ENCODE data around the gene EPS15. TPM values are rescaled to one million over a fixed set of nuclear protein-coding genes. Genes with fewer than 3 reads are reported as not detected.

EPS15 gene
- total and polyA plus RNA-seq, 2 of the 8 experiments (the other 6 are each of a cell fraction or from before 2014, with no cell fraction given) = 15.9 to 57.2 TPM

GRCh38 chr1:51537568-51537967 lies 18.5 kb upstream of the EPS15 start:
- H2BK15ac ChIP-seq (ENCODE audit: low read length) = no peak overlapping the region
- no peaks in the 10 kb centered on the region for H3K23me2 ChIP-seq (ENCODE audit: low read depth, low read length)
- no peak overlapping the region for H3K9ac ChIP-seq (replicated peaks in 1 of 4; ENCODE audit: extremely low read depth in 1 of 4, low read depth in 3 of 4, low read length in 3 of 4)
- no peak overlapping the region for H3K14ac ChIP-seq (ENCODE audit: insufficient read length)
- H3K27me3 ChIP-seq (replicated peaks in 1 of 4; ENCODE audit: control insufficient read depth in 3 of 4, extremely low read depth in 1 of 4, insufficient read depth in 3 of 4, low read length in 3 of 4) = no peaks in the 10 kb centered on the region
- no peak overlapping the region for H2BK12ac ChIP-seq (ENCODE audit: low read depth, low read length)
- CTCF ChIA-PET (ENCODE audit: partially characterized antibody) = interaction anchor here (3.9 kb wide), 1 partner anchor 11 kb away, joined by 13 read pairs; no protein-coding TSS in a partner anchor
- H3K9me3 ChIP-seq (ENCODE audit: insufficient read depth in 2 of 2, low read depth in 1 of 2, low read length in 1 of 2) = peaks cover 0 to 2% of the 10 kb centered on the region in 2 experiments; a peak in 1 of 4 replicates
- H3K56ac ChIP-seq (replicated peaks; ENCODE audit: insufficient read length, low read depth, low read length) = no peak overlapping the region
- no peak overlapping the region for H4K8ac ChIP-seq (ENCODE audit: extremely low read depth, insufficient read depth, low read length)
- no peak overlapping the region for H4K5ac ChIP-seq (ENCODE audit: insufficient read length, low read depth, low read length)
- no peak overlapping the region for H3K4ac ChIP-seq (replicated peaks; ENCODE audit: insufficient read length, low read depth, low read length)
- no peak overlapping the region for H2BK20ac ChIP-seq (ENCODE audit: low read length)
- no peak overlapping the region for H3K18ac ChIP-seq (ENCODE audit: extremely low read depth, low read length)
- POLR2A ChIA-PET (ENCODE audit: partially characterized antibody) = no interaction called here
- H3K4me1 ChIP-seq (replicated peaks in 1 of 4; ENCODE audit: control insufficient read depth in 3 of 4, insufficient read depth in 4 of 4, low read length in 3 of 4) = no peaks in the 10 kb centered on the region
- H3K36me3 ChIP-seq (ENCODE audit: control insufficient read depth in 2 of 4, insufficient read depth in 4 of 4, low read length in 3 of 4) = no peaks in the 10 kb centered on the region
- DNase-seq (ENCODE audit: low read depth in 1 of 2, low spot score in 2 of 2) = no peak
- H2BK5ac ChIP-seq (ENCODE audit: low read depth, low read length) = no peak overlapping the region
- no peak overlapping the region for H3K4me3 ChIP-seq (ENCODE audit: extremely low read depth in 1 of 4, insufficient read depth in 2 of 4, low read depth in 3 of 4, low read length in 4 of 4)
- H3K79me1 ChIP-seq (ENCODE audit: low read depth, low read length) = no peaks in the 10 kb centered on the region
- no peak overlapping the region for H3K27ac ChIP-seq (ENCODE audit: low read depth, low read length)
- H3K23ac ChIP-seq (ENCODE audit: insufficient read length) = no peak overlapping the region
- WGBS, 2 experiments (ENCODE audit: extremely low coverage in 1 of 2, insufficient coverage in 1 of 2, insufficient read length in 1 of 2, insufficient replicate concordance in 2 of 2, low coverage in 1 of 2, low lambda C conversion rate in 2 of 2, missing lambda C conversion rate in 1 of 2) = 76% methylated on average over 1 of the region's 1 CpG; no CpG with 5 or more reads in 1 of the 2 experiments
- no peak for TF ChIP-seq CBX8 (IDR thresholded peaks at IDR 0.05; ENCODE audit: borderline replicate concordance, low read depth, low read length)
- TF ChIP-seq E2F6 (IDR thresholded peaks at IDR 0.05) = no peak
- no peak for TF ChIP-seq NANOG (IDR thresholded peaks at IDR 0.05; ENCODE audit: insufficient read depth, low read depth, low read length, poor library complexity, severe bottlenecking)
- TF ChIP-seq TAF1 (IDR thresholded peaks at IDR 0.05; ENCODE audit: low read depth, low read length) = no peak
- TF ChIP-seq RXRA (IDR thresholded peaks at IDR 0.05; ENCODE audit: insufficient read depth, low read depth, low read length) = no peak
- no peak for TF ChIP-seq RNF2 (IDR thresholded peaks at IDR 0.05; ENCODE audit: borderline replicate concordance, low read depth, low read length, missing control alignments, poor library complexity, severe bottlenecking)
- TF ChIP-seq KDM5A (IDR thresholded peaks at IDR 0.05; ENCODE audit: low read length) = no peak
- no peak overlapping the region for H2AK5ac ChIP-seq (ENCODE audit: low read depth, low read length)
- H3K79me2 ChIP-seq (ENCODE audit: control insufficient read depth in 1 of 2, insufficient read depth in 2 of 2, low read length in 2 of 2) = no peaks in the 10 kb centered on the region
- FAIRE-seq = no peak
- H4K20me1 ChIP-seq (replicated peaks in 1 of 2; ENCODE audit: control insufficient read depth in 1 of 2, insufficient read depth in 2 of 2, low read length in 2 of 2) = no peaks in the 10 kb centered on the region
- H2AFZ ChIP-seq (ENCODE audit: low read length) = no peak overlapping the region
- no peak overlapping the region for H2BK120ac ChIP-seq (replicated peaks; ENCODE audit: low read depth, low read length)
- H3K4me2 ChIP-seq (ENCODE audit: insufficient read depth in 1 of 2, low read depth in 2 of 2, low read length in 2 of 2) = no peak overlapping the region
- no peak overlapping the region for H4K91ac ChIP-seq (replicated peaks; ENCODE audit: insufficient read length, low read length)

Measured in H1 (cell line).